IMR-90 (cell line): Measurements from ENCODE around the gene LLGL1. TPM values are rescaled to one million over a fixed set of nuclear protein-coding genes. Genes with fewer than 3 reads are reported as not detected.

Source experiments
- ATAC-seq: fragments of 200-7000 bp; cut with Tn5 transposase; 2 replicates; pipeline ENCODE4 v1.9.1; 2020; ENCODE audit warnings: low read depth, mild to moderate bottlenecking, moderate library complexity
- BruUV-seq: library from RNA; stranded (reverse); fragments of 400-500 nt; replicated peaks from 2 replicates; lab custom pipeline; 2021; lab: Mats Ljungman, UMichigan
- CTCF ChIA-PET: fragments of 300-600 bp; formaldehyde crosslinking; extraction: SDS; loops from one replicate; lab custom pipeline; 2021; ENCODE audit warnings: antibody characterized with exemption; lab: Yijun Ruan, JAX
- POLR2A ChIA-PET: fragments of 300-600 bp; sonication (Branson Sonifier 250); formaldehyde crosslinking; loops from one replicate; lab custom pipeline; 2022; ENCODE audit warnings: antibody characterized with exemption; ENCODE audit not compliant: unreplicated experiment; lab: Charles Lee
- DNase-seq: peaks from one replicate; pipeline ENCODE4 v3.0.0; 2013
- H2AFZ ChIP-seq: replicated peaks from 2 replicates; pipeline ENCODE3; 2013; ENCODE audit warnings: low read length, mild to moderate bottlenecking; ENCODE audit not compliant: poor library complexity
- H2AK5ac ChIP-seq: 2 replicates; pipeline ENCODE4 v1.6.1; 2013; ENCODE audit warnings: low read depth, low read length, inconsistent platforms
- H2AK9ac ChIP-seq: replicated peaks from 2 replicates; pipeline ENCODE3; 2013; ENCODE audit warnings: mild to moderate bottlenecking, low read depth, low read length, moderate library complexity; ENCODE audit not compliant: poor library complexity
- H2BK120ac ChIP-seq: 2 replicates; pipeline ENCODE4 v1.6.1; 2013; ENCODE audit warnings: low read depth, low read length, inconsistent platforms
- H2BK15ac ChIP-seq: 3 replicates; pipeline ENCODE4 v1.6.1; 2013; ENCODE audit warnings: low read depth, low read length, inconsistent platforms
- H2BK20ac ChIP-seq: 2 replicates; pipeline ENCODE4 v1.6.1; 2013; ENCODE audit warnings: low read depth, mild to moderate bottlenecking, inconsistent platforms, low read length, moderate library complexity
- H2BK5ac ChIP-seq: 2 replicates; pipeline ENCODE4 v1.6.1; 2013; ENCODE audit warnings: mild to moderate bottlenecking, low read depth, low read length, inconsistent platforms; ENCODE audit not compliant: poor library complexity, severe bottlenecking
- H3K14ac ChIP-seq: replicated peaks from 2 replicates; pipeline ENCODE4 v1.6.1; 2013; ENCODE audit warnings: low read depth, low read length, inconsistent platforms
- H3K18ac ChIP-seq: 2 replicates; pipeline ENCODE4 v1.6.1; 2013; ENCODE audit warnings: low read depth, low read length, control low read depth
- H3K23ac ChIP-seq: 2 replicates; pipeline ENCODE4 v1.6.1; 2013; ENCODE audit warnings: low read depth, low read length, inconsistent platforms
- H3K27ac ChIP-seq: 2 replicates; pipeline ENCODE4 v1.5.1; 2013; ENCODE audit warnings: mild to moderate bottlenecking, control low read depth, low read length; ENCODE audit not compliant: insufficient read depth
- H3K27me3 ChIP-seq: 2 replicates; pipeline ENCODE4 v1.6.1; 2013; ENCODE audit warnings: low read length; ENCODE audit not compliant: control insufficient read depth, insufficient read depth
- H3K36me3 ChIP-seq: 2 replicates; pipeline ENCODE4 v1.6.1; 2013; ENCODE audit warnings: low read length, mixed read lengths; ENCODE audit not compliant: control insufficient read depth, insufficient read depth
- H3K4ac ChIP-seq: 2 replicates; pipeline ENCODE4 v1.6.1; 2013; ENCODE audit warnings: low read depth, low read length, inconsistent platforms
- H3K4me1 ChIP-seq: 2 replicates; pipeline ENCODE4 v1.6.1; 2013; ENCODE audit warnings: low read length, mixed read lengths; ENCODE audit not compliant: control insufficient read depth, insufficient read depth
- H3K4me2 ChIP-seq: 2 replicates; pipeline ENCODE4 v1.6.1; 2013; ENCODE audit warnings: low read depth, mild to moderate bottlenecking, control low read depth, low read length, moderate library complexity
- H3K4me3 ChIP-seq: 2 replicates; pipeline ENCODE4 v1.5.1; 2013; ENCODE audit warnings: low read depth, mild to moderate bottlenecking, control low read depth, low read length, moderate library complexity; ENCODE audit not compliant: insufficient read depth
- H3K56ac ChIP-seq: 2 replicates; pipeline ENCODE4 v1.6.1; 2013; ENCODE audit warnings: low read length, inconsistent platforms; ENCODE audit not compliant: insufficient read depth; ENCODE audit errors: extremely low read depth
- H3K79me1 ChIP-seq, 2 experiments: 2 replicates each; pipeline ENCODE4 v1.6.1; 2013; ENCODE audit warnings: low read length in 2 of 2, inconsistent platforms in 1 of 2, low read depth in 1 of 2
- H3K9ac ChIP-seq: 2 replicates; pipeline ENCODE4 v1.6.1; 2013; ENCODE audit warnings: low read depth, low read length, control low read depth
- H3K9me1 ChIP-seq: 2 replicates; pipeline ENCODE4 v1.6.1; 2013; ENCODE audit warnings: low read length, inconsistent platforms; ENCODE audit not compliant: insufficient read depth
- H3K9me3 ChIP-seq: 2 replicates; pipeline ENCODE4 v1.6.1; 2013; ENCODE audit warnings: low read length; ENCODE audit not compliant: control insufficient read depth, insufficient read depth
- H4K20me1 ChIP-seq: 2 replicates; pipeline ENCODE4 v1.6.1; 2013; ENCODE audit warnings: low read length, inconsistent platforms; ENCODE audit not compliant: insufficient read depth
- H4K5ac ChIP-seq: 2 replicates; pipeline ENCODE4 v1.6.1; 2013; ENCODE audit warnings: mild to moderate bottlenecking, low read depth, low read length, control low read depth
- H4K8ac ChIP-seq, 2 experiments: 2 replicates each; pipeline ENCODE4 v1.6.1; 2013; ENCODE audit warnings: low read depth in 2 of 2, low read length in 2 of 2, control low read depth in 1 of 2, inconsistent platforms in 1 of 2
- H4K91ac ChIP-seq: 2 replicates; pipeline ENCODE4 v1.6.1; 2013; ENCODE audit warnings: low read depth, low read length, inconsistent platforms; ENCODE audit not compliant: insufficient read depth
- BHLHE40 ChIP-seq: fragments of 150-350 bp; IDR thresholded peaks from 2 replicates; pipeline ENCODE4 v1.6.1; 2016; ENCODE audit warnings: mild to moderate bottlenecking, low read depth, low read length
- CEBPB ChIP-seq: IDR thresholded peaks from 2 replicates; pipeline ENCODE4 v1.6.1; 2012; ENCODE audit warnings: low read depth, low read length, improper control_type of control experiment
- CHD1 ChIP-seq: IDR thresholded peaks from 2 replicates; pipeline ENCODE4 v1.6.1; 2012; ENCODE audit warnings: low read depth, low read length, improper control_type of control experiment
- CTCF ChIP-seq: conservative IDR thresholded peaks from 2 replicates; pipeline ENCODE4 v1.5.1; 2012; ENCODE audit warnings: mild to moderate bottlenecking, low read depth, low read length, improper control_type of control experiment
- FOS ChIP-seq: fragments of 150-350 bp; IDR thresholded peaks from 2 replicates; pipeline ENCODE4 v1.6.1; 2016; ENCODE audit warnings: low read depth, low read length
- MAFK ChIP-seq: IDR thresholded peaks from 2 replicates; pipeline ENCODE4 v1.6.1; 2012; ENCODE audit warnings: low read depth, low read length, improper control_type of control experiment
- MAZ ChIP-seq: IDR thresholded peaks from 2 replicates; pipeline ENCODE4 v1.6.1; 2012; ENCODE audit warnings: low read depth, mild to moderate bottlenecking, low read length, improper control_type of control experiment, moderate library complexity, borderline replicate concordance
- MXI1 ChIP-seq: IDR thresholded peaks from 2 replicates; pipeline ENCODE4 v1.6.1; 2012; ENCODE audit warnings: low read depth, mild to moderate bottlenecking, low read length, moderate library complexity, borderline replicate concordance
- NFE2L2 ChIP-seq: fragments of 150-350 bp; IDR thresholded peaks from 2 replicates; pipeline ENCODE4 v1.6.1; 2016; ENCODE audit warnings: low read depth, mild to moderate bottlenecking, low read length
- POLR2A ChIP-seq: IDR thresholded peaks from 2 replicates; pipeline ENCODE4 v1.6.1; 2012; ENCODE audit warnings: mild to moderate bottlenecking, low read depth, low read length
- RAD21 ChIP-seq: IDR thresholded peaks from 2 replicates; pipeline ENCODE4 v1.6.1; 2012; ENCODE audit warnings: low read length, improper control_type of control experiment
- RCOR1 ChIP-seq: IDR thresholded peaks from 2 replicates; pipeline ENCODE4 v1.6.1; 2012; ENCODE audit warnings: mild to moderate bottlenecking, low read length, improper control_type of control experiment; ENCODE audit not compliant: insufficient replicate concordance
- RFX5 ChIP-seq: IDR thresholded peaks from 2 replicates; pipeline ENCODE4 v1.8.0; 2012; ENCODE audit warnings: low read depth, mild to moderate bottlenecking, low read length, moderate library complexity
- SMC3 ChIP-seq: fragments of 150-350 bp; IDR thresholded peaks from 2 replicates; pipeline ENCODE4 v1.6.1; 2016; ENCODE audit warnings: low read depth, mild to moderate bottlenecking, antibody characterized with exemption, low read length, moderate library complexity
- USF2 ChIP-seq: fragments of 150-350 bp; IDR thresholded peaks from 2 replicates; pipeline ENCODE4 v1.6.1; 2017; ENCODE audit warnings: mild to moderate bottlenecking, antibody characterized with exemption, low read length, low read depth
- WGBS, 2 experiments: methylation state at CpG; one replicate each; pipeline versions ENCODE4 v1.1.5 to v1.1.7; 2013; ENCODE audit warnings: missing lambda C conversion rate in 2 of 2; ENCODE audit not compliant: insufficient read length in 1 of 2; ENCODE audit errors: extremely low coverage in 2 of 2; 5-methylcytosine and 5-hydroxymethylcytosine counted together
- dilution Hi-C: fragments of 300-500 bp; cut with HindIII; formaldehyde crosslinking; loops from one replicate; pipeline ENCODE4 v1.14.3; 2018; ENCODE audit warnings: low sequenced_read_pairs; ENCODE audit not compliant: unreplicated experiment
- in situ Hi-C: fragments of 300-500 bp; cut with MboI; formaldehyde crosslinking; loops from 3 replicates; pipeline ENCODE4 v1.14.3; 2019; ENCODE audit warnings: low sequenced_read_pairs, inconsistent platforms, mixed read lengths
- intact Hi-C: fragments of 100-400 bp; cut with micrococcal nuclease; formaldehyde crosslinking; loops from 2 replicates; pipeline ENCODE4 v1.10.0; 2022
- polyA plus RNA-seq, 3 experiments: library from polyadenylated mRNA; depleted of rRNA; stranded (reverse); fragments of >200 nt; gene quantifications; 2 replicates each; pipeline ENCODE4 v1.2.3, GENCODE V29; 2012; ENCODE audit warnings: low replicate concordance in 1 of 3
- total RNA-seq: library from RNA; depleted of rRNA; stranded (reverse); fragments of >200 nt; gene quantifications from 2 replicates; pipeline ENCODE4 v1.2.3, GENCODE V29; 2012
- TF ChIP-seq, protein P1 (sequence below): fragments of 150-350 bp; IDR thresholded peaks from 2 replicates; pipeline ENCODE4 v1.6.1; 2016; ENCODE audit warnings: low read depth, mild to moderate bottlenecking, low read length, moderate library complexity, borderline replicate concordance

LLGL1 gene
- total and polyA plus RNA-seq, 2 of the 4 experiments (the other 2 are of a cell fraction): 40.1 to 52.9 TPM

GRCh38 chr17:18234853-18235380 lies 9.5 kb downstream of the LLGL1 start:
- Histone ChIP-seq H4K91ac (no peak overlapping the region), H3K18ac (no peak overlapping the region), H2BK120ac (no peak overlapping the region), H3K27me3 (no peaks in the 10 kb centered on the region), H3K36me3 (peaks cover 62% of the 10 kb centered on the region), H3K56ac (no peak overlapping the region), H3K79me1 (peaks cover 0 to 39% of the 10 kb centered on the region in 2 experiments; a peak in 3 of 4 replicates), H3K9ac (no peak overlapping the region), H3K23ac (no peak overlapping the region), H4K8ac (no peak overlapping the region), H3K4me1 (peaks cover 5% of the 10 kb centered on the region), H3K14ac (no peak overlapping the region), H3K4me3 (no peak overlapping the region), H3K4me2 (no peak overlapping the region), H4K5ac (no peak overlapping the region), H2BK15ac (no peak overlapping the region), H3K9me3 (no peaks in the 10 kb centered on the region), H3K4ac (no peak overlapping the region), H2AK9ac (peak overlapping the region; percentile 83), H2BK20ac (no peak overlapping the region), H3K27ac (no peak overlapping the region), H2AK5ac (no peak overlapping the region), H4K20me1 (peaks cover 27% of the 10 kb centered on the region), H2BK5ac (no peak overlapping the region), H3K9me1 (no peaks in the 10 kb centered on the region), H2AFZ (no peak overlapping the region)
- ATAC-seq (no peak), DNase-seq (no peak)
- 100% methylated on average over 6 of the region's 22 CpGs; no CpG with 5 or more reads in 1 of the 2 experiments for WGBS, 2 experiments
- intact Hi-C loops: no loop called here
- POLR2A ChIA-PET: no interaction called here
- in situ Hi-C loops: no loop called here
- TF ChIP-seq CEBPB (no peak), POLR2A (no peak), MAFK (no peak), FOS (no peak), MXI1 (no peak), USF2 (no peak), NFE2L2 (no peak), BHLHE40 (no peak), RFX5 (no peak), MAZ (no peak), RAD21 (no peak), CHD1 (no peak), SMC3 (no peak), RCOR1 (no peak), CTCF (no peak)
- TF ChIP-seq, protein P1, sequence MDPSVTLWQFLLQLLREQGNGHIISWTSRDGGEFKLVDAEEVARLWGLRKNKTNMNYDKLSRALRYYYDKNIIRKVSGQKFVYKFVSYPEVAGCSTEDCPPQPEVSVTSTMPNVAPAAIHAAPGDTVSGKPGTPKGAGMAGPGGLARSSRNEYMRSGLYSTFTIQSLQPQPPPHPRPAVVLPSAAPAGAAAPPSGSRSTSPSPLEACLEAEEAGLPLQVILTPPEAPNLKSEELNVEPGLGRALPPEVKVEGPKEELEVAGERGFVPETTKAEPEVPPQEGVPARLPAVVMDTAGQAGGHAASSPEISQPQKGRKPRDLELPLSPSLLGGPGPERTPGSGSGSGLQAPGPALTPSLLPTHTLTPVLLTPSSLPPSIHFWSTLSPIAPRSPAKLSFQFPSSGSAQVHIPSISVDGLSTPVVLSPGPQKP: no peak
- no TSS peak for BruUV-seq
- dilution Hi-C loops: no loop called here
- CTCF ChIA-PET: no interaction called here
